CD4-positive, alpha-beta T cell treated with Interleukin-10 for 1 hour (primary cell): Measurements from ENCODE around the gene CABP2.
"Not testable (repeated sequence)": the region's sequence is repeated elsewhere in the genome, so short reads cannot be mapped to it uniquely, and the experiment has no call there.

Experiments used
- DNase-seq: peaks from one replicate; pipeline ENCODE4 v3.0.0-alpha.2; 2020

The CABP2 gene

GRCh38 chr11:67538823-67539505 lies 15.7 kb upstream of the CABP2 start:
- no peak for DNase-seq

GRCh38 chr11:67538306-67538705 lies 15.1 kb upstream of the CABP2 start:
- DNase-seq = no peak

- no peak for DNase-seq
These were observed 12.3 kb upstream of the CABP2 start for GRCh38 chr11:67535561-67535960.

- DNase-seq = no peak
These were observed 10.9 kb upstream of the CABP2 start for GRCh38 chr11:67534070-67534679.

- DNase-seq = no peak
These were observed 9.6 kb upstream of the CABP2 start for GRCh38 chr11:67532889-67533288.

- no peak for DNase-seq
These were observed 7.0 kb upstream of the CABP2 start for GRCh38 chr11:67530282-67530592.

GRCh38 chr11:67528376-67528775 lies 5.1 kb upstream of the CABP2 start:
- no peak for DNase-seq

- no peak for DNase-seq
These were observed 2.2 kb upstream of the CABP2 start for GRCh38 chr11:67525275-67525976.

GRCh38 chr11:67524480-67524808 lies 1.2 kb upstream of the CABP2 start:
- no peak for DNase-seq

GRCh38 chr11:67523556-67524479 lies 572 bp upstream of the CABP2 start:
- DNase-seq = no peak

- no peak for DNase-seq
These were observed 908 bp downstream of the CABP2 start for GRCh38 chr11:67522338-67522737.

GRCh38 chr11:67521924-67522323 lies 1.3 kb downstream of the CABP2 start:
- no peak for DNase-seq

- DNase-seq = no peak
These were observed 2.1 kb downstream of the CABP2 start for GRCh38 chr11:67520856-67521824.

GRCh38 chr11:67519726-67520125 lies 3.5 kb downstream of the CABP2 start:
- DNase-seq = no peak

GRCh38 chr11:67517784-67518552 lies 5.3 kb downstream of the CABP2 start:
- DNase-seq = no peak

GRCh38 chr11:67516806-67517205 lies 6.4 kb downstream of the CABP2 start:
- DNase-seq = no peak

GRCh38 chr11:67514116-67514515 lies 9.1 kb downstream of the CABP2 start:
- no peak for DNase-seq

- not testable (repeated sequence) for DNase-seq
These were observed 11.7 kb downstream of the CABP2 start for GRCh38 chr11:67511558-67511957.

GRCh38 chr11:67510023-67510345 lies 13.3 kb downstream of the CABP2 start:
- no peak for DNase-seq

- peak; percentile 98 for DNase-seq
These were observed 14.6 kb downstream of the CABP2 start for GRCh38 chr11:67508486-67509121.

GRCh38 chr11:67507864-67508485 lies 15.3 kb downstream of the CABP2 start, which contains the start of gene CDK2AP2:
Gene CDK2AP2 (minus strand): TSS chr11:67508162. CDS start chr11:67508082, 80 bp downstream.
- DNase-seq = peak; percentile 98
